OCI-LY1 (cell line): ENCODE results near the gene ARHGAP24.
"Not testable (repeated sequence)": the region's sequence is repeated elsewhere in the genome, so short reads cannot be mapped to it uniquely, and the experiment has no call there.

Experiments used
- H2AFZ ChIP-seq: fragments of 200-600 bp; sonication (generic), shearing (Covaris generic); 2 replicates; pipeline ENCODE4 v1.6.0; 2014; ENCODE audit warnings: antibody characterized with exemption, mild to moderate bottlenecking, low read length
- H3F3A ChIP-seq: fragments of 200-600 bp; sonication (generic), shearing (Covaris generic); 2 replicates; pipeline ENCODE4 v1.6.0; 2014; ENCODE audit warnings: mild to moderate bottlenecking, antibody characterized with exemption, low read length, moderate library complexity; ENCODE audit not compliant: insufficient read depth
- H3K27ac ChIP-seq: fragments of 200-600 bp; sonication (generic); 2 replicates; pipeline ENCODE4 v1.5.1; 2014; ENCODE audit warnings: low read length, mixed run types, mild to moderate bottlenecking, low read depth; ENCODE audit not compliant: poor library complexity, severe bottlenecking
- H3K27me3 ChIP-seq: fragments of 200-600 bp; sonication (generic); 2 replicates; pipeline ENCODE4 v1.6.0; 2014; ENCODE audit warnings: antibody characterized with exemption, mild to moderate bottlenecking, low read length, moderate library complexity; ENCODE audit not compliant: insufficient read depth
- H3K36me3 ChIP-seq: fragments of 200-600 bp; sonication (generic); 2 replicates; pipeline ENCODE4 v1.6.1; 2014; ENCODE audit warnings: mild to moderate bottlenecking, antibody characterized with exemption, low read length, moderate library complexity, mixed read lengths; ENCODE audit not compliant: insufficient read depth
- H3K4me1 ChIP-seq: fragments of 200-600 bp; sonication (generic); 2 replicates; pipeline ENCODE4 v1.5.1; 2014; ENCODE audit warnings: mild to moderate bottlenecking, low read length, moderate library complexity; ENCODE audit not compliant: insufficient read depth, severe bottlenecking
- H3K4me2 ChIP-seq: fragments of 200-600 bp; sonication (generic), shearing (Covaris generic); 2 replicates; pipeline ENCODE4 v1.6.1; 2014; ENCODE audit warnings: low read length
- H3K4me3 ChIP-seq: fragments of 200-600 bp; sonication (generic); 2 replicates; pipeline ENCODE4 v1.5.1; 2014; ENCODE audit warnings: low read length, low read depth, mild to moderate bottlenecking, mixed read lengths; ENCODE audit not compliant: poor library complexity, severe bottlenecking
- H3K79me2 ChIP-seq: fragments of 200-600 bp; shearing (Covaris generic); 2 replicates; pipeline ENCODE4 v1.6.1; 2016; ENCODE audit warnings: mixed run types, low read length, mixed read lengths; ENCODE audit not compliant: insufficient read depth
- H3K9ac ChIP-seq: fragments of 200-600 bp; sonication (generic), shearing (Covaris generic); 2 replicates; pipeline ENCODE4 v1.6.1; 2014; ENCODE audit warnings: mild to moderate bottlenecking, low read length, mixed read lengths
- H3K9me2 ChIP-seq: fragments of 200-600 bp; sonication (generic), shearing (Covaris generic); 2 replicates; pipeline ENCODE4 v1.6.1; 2014; ENCODE audit warnings: low read depth, mild to moderate bottlenecking, low read length, mixed read lengths
- H3K9me3 ChIP-seq: fragments of 200-600 bp; shearing (Covaris generic); 2 replicates; pipeline ENCODE4 v1.6.1; 2014; ENCODE audit warnings: low read length, mixed read lengths
- H4K20me1 ChIP-seq: fragments of 200-600 bp; sonication (generic), shearing (Covaris generic); 2 replicates; pipeline ENCODE4 v1.6.0; 2016; ENCODE audit warnings: mild to moderate bottlenecking, low read length; ENCODE audit not compliant: insufficient read depth
- CTCF ChIP-seq: fragments of 200-600 bp; sonication (generic), shearing (Covaris generic); IDR thresholded peaks from 2 replicates; pipeline ENCODE4 v1.5.1; 2017; ENCODE audit warnings: mild to moderate bottlenecking, antibody characterized with exemption, low read length, moderate library complexity, mixed read lengths
- EZH2 ChIP-seq: fragments of 200-600 bp; sonication (generic), shearing (Covaris generic); IDR thresholded peaks from 2 replicates; pipeline ENCODE4 v1.8.0; 2017; ENCODE audit warnings: borderline replicate concordance, mixed run types, mild to moderate bottlenecking, antibody characterized with exemption, low read length, moderate library complexity, mixed read lengths

Gene ARHGAP24

GRCh38 chr4:85895755-85896154 lies 420.8 kb downstream of the ARHGAP24 start:
- no peaks in the 10 kb centered on the region for H3K4me1 ChIP-seq
- H3K27me3 ChIP-seq: no peaks in the 10 kb centered on the region
- no peak overlapping the region for H3K9ac ChIP-seq
- H3F3A ChIP-seq: no peaks in the 10 kb centered on the region
- H3K9me2 ChIP-seq: no peaks in the 10 kb centered on the region
- no peaks in the 10 kb centered on the region for H3K36me3 ChIP-seq
- no peak overlapping the region for H3K27ac ChIP-seq
- no peaks in the 10 kb centered on the region for H3K9me3 ChIP-seq
- H3K79me2 ChIP-seq: peaks cover 7% of the 10 kb centered on the region; the same call in 1 of the 2 replicates
- no peak overlapping the region for H3K4me3 ChIP-seq
- H3K4me2 ChIP-seq: no peak overlapping the region
- no peaks in the 10 kb centered on the region for H4K20me1 ChIP-seq
- TF ChIP-seq EZH2 (no peak), CTCF (no peak)
- no peak overlapping the region for H2AFZ ChIP-seq

GRCh38 chr4:85898231-85898630 lies 423.3 kb downstream of the ARHGAP24 start:
- no peaks in the 10 kb centered on the region for H3K9me3 ChIP-seq

GRCh38 chr4:85901500-85901899 lies 426.6 kb downstream of the ARHGAP24 start:
- TF ChIP-seq CTCF (no peak), EZH2 (no peak)
- Histone ChIP-seq H3K4me3 (no peak overlapping the region), H3K9ac (no peak overlapping the region), H3K9me2 (no peaks in the 10 kb centered on the region), H3K4me1 (peaks cover 19% of the 10 kb centered on the region), H3K36me3 (peaks cover 8% of the 10 kb centered on the region; the same call in 1 of the 2 replicates), H3F3A (no peaks in the 10 kb centered on the region), H3K9me3 (no peaks in the 10 kb centered on the region), H2AFZ (no peak overlapping the region), H4K20me1 (no peaks in the 10 kb centered on the region), H3K4me2 (no peak overlapping the region), H3K27ac (no peak overlapping the region), H3K79me2 (peaks cover 17% of the 10 kb centered on the region), H3K27me3 (no peaks in the 10 kb centered on the region)

More at GRCh38 chr4:85898231-85898630, 423.3 kb downstream of the ARHGAP24 start:
- Histone ChIP-seq H3K4me2 (no peak overlapping the region), H2AFZ (no peak overlapping the region), H3K36me3 (peaks cover 3% of the 10 kb centered on the region; the same call in 1 of the 2 replicates), H3K79me2 (0 out of 2 replicates have a peak, but pooled peaks cover 5% of the 10 kb centered on the region), H3K9me2 (no peaks in the 10 kb centered on the region), H3K9ac (no peak overlapping the region), H3K4me1 (no peaks in the 10 kb centered on the region), H3K27ac (no peak overlapping the region), H3K4me3 (no peak overlapping the region), H4K20me1 (no peaks in the 10 kb centered on the region), H3K27me3 (no peaks in the 10 kb centered on the region), H3F3A (no peaks in the 10 kb centered on the region)
- TF ChIP-seq CTCF (no peak), EZH2 (no peak)

- H3K9ac ChIP-seq, H3K4me3 ChIP-seq, H3F3A ChIP-seq, H3K27me3 ChIP-seq, H3K9me3 ChIP-seq, H3K27ac ChIP-seq, H4K20me1 ChIP-seq, H2AFZ ChIP-seq, H3K4me2 ChIP-seq, H3K9me2 ChIP-seq: not testable (repeated sequence)
- peaks cover 11% of the 10 kb centered on the region; the same call in 1 of the 2 replicates for H3K36me3 ChIP-seq
- H3K79me2 ChIP-seq: peaks cover 19% of the 10 kb centered on the region
- H3K4me1 ChIP-seq: peaks cover 19% of the 10 kb centered on the region
Measured at GRCh38 chr4:85902647-85903046, 427.7 kb downstream of the ARHGAP24 start.
